A549 (cell line): ENCODE results near the gene VTA1.

Experiments used
- CBX8 ChIP-seq: fragments of 200-600 bp; sonication (generic); IDR thresholded peaks from 2 replicates; pipeline ENCODE4 v1.6.1; 2016
- CTCF ChIP-seq: fragments of >200 bp; sonication (Bioruptor Twin); formaldehyde crosslinking; IDR thresholded peaks from 3 replicates; pipeline ENCODE4 v1.5.1; 2016
- HOXA7 ChIP-seq: fragments of 250-450 bp; sonication (Bioruptor Pico); IDR thresholded peaks from 2 replicates; pipeline ENCODE4 v1.5.0; 2020; ENCODE audit warnings: mild to moderate bottlenecking, moderate library complexity
- JUNB ChIP-seq: fragments of >200 bp; sonication (Bioruptor Twin); formaldehyde crosslinking; IDR thresholded peaks from 2 replicates; pipeline ENCODE4 v1.6.1; 2016
- KDM1A ChIP-seq: fragments of 200-600 bp; sonication (generic); IDR thresholded peaks from 2 replicates; pipeline ENCODE4 v1.6.1; 2016; ENCODE audit warnings: low read depth, mild to moderate bottlenecking
- MAX ChIP-seq: IDR thresholded peaks from 2 replicates; pipeline ENCODE4 v1.6.1; 2012
- NFE2L2 ChIP-seq: fragments of 150-350 bp; conservative IDR thresholded peaks from 2 replicates; pipeline ENCODE4 v1.6.1; 2014; ENCODE audit warnings: low read length
- NR3C1 ChIP-seq: fragments of >200 bp; sonication (Bioruptor Twin); formaldehyde crosslinking; IDR thresholded peaks from 3 replicates; pipeline ENCODE4 v1.6.1; 2017
- POLR2A ChIP-seq: IDR thresholded peaks from 2 replicates; pipeline ENCODE4 v1.6.1; 2012; ENCODE audit warnings: mild to moderate bottlenecking, low read length
- TP53 ChIP-seq: fragments of 250-450 bp; sonication (Bioruptor Pico); IDR thresholded peaks from 2 replicates; pipeline ENCODE4 v1.5.0; 2021; ENCODE audit warnings: mild to moderate bottlenecking, moderate library complexity
- TF ChIP-seq, protein P1 (sequence below): fragments of 450-650 bp; IDR thresholded peaks from 2 replicates; pipeline ENCODE4 v1.6.1; 2014; ENCODE audit warnings: antibody characterized with exemption
- TF ChIP-seq, protein P2 (sequence below): fragments of 250-450 bp; sonication (Bioruptor Pico); IDR thresholded peaks from 2 replicates; pipeline ENCODE4 v1.5.0; 2021; ENCODE audit warnings: mild to moderate bottlenecking, moderate library complexity, borderline replicate concordance

GRCh38 chr6:142210606-142211005 is 63.5 kb downstream of the VTA1 start:
- no peak for TF ChIP-seq CTCF
- no peak for TF ChIP-seq NFE2L2
- TF ChIP-seq POLR2A: no peak
- no peak for TF ChIP-seq CBX8
- no peak for TF ChIP-seq NR3C1
- no peak for TF ChIP-seq KDM1A
- TF ChIP-seq HOXA7: no peak
- no peak for TF ChIP-seq MAX
- TF ChIP-seq, protein P1, sequence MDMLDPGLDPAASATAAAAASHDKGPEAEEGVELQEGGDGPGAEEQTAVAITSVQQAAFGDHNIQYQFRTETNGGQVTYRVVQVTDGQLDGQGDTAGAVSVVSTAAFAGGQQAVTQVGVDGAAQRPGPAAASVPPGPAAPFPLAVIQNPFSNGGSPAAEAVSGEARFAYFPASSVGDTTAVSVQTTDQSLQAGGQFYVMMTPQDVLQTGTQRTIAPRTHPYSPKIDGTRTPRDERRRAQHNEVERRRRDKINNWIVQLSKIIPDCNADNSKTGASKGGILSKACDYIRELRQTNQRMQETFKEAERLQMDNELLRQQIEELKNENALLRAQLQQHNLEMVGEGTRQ: no peak
- no peak for TF ChIP-seq JUNB
- TF ChIP-seq, protein P2, sequence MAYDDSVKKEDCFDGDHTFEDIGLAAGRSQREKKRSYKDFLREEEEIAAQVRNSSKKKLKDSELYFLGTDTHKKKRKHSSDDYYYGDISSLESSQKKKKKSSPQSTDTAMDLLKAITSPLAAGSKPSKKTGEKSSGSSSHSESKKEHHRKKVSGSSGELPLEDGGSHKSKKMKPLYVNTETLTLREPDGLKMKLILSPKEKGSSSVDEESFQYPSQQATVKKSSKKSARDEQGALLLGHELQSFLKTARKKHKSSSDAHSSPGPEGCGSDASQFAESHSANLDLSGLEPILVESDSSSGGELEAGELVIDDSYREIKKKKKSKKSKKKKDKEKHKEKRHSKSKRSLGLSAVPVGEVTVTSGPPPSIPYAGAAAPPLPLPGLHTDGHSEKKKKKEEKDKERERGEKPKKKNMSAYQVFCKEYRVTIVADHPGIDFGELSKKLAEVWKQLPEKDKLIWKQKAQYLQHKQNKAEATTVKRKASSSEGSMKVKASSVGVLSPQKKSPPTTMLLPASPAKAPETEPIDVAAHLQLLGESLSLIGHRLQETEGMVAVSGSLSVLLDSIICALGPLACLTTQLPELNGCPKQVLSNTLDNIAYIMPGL: no peak
- TF ChIP-seq TP53 (CRISPR knock-in tag): no peak
